ENCODE data around the gene DDI2.

DNA sequence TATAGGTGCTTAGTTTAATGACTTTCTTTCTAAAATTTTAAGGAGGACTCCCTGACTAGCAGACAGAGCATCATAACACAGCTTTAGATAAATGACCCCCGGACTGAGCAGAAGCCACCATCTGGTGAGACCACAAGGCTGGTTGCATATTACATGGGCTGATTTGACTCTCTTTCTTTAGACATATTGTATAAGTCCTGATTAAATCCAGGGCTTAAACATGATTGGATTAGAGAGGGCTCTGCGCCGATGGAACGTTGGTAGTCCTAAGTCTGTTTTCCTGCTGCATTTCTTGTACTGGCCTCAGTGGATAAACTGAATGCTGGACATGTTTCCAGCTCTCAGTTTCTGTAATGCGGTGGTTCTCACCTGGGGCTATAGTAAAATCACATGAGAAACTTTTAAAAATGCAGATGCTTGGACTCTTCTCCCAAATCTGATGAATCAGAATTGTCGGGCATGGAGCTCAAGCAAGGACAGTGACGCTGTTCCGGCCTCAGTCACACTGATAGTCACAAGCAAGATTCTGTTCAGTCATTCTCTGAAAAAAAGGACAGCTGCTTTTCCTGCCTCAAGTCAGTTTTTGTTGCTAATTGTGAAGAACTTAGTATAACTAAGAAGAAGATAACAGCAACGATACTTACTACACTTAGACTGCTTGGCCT lies 16.6 kb downstream of the DDI2 start:
- TF ChIP-seq CTCF (IDR thresholded peaks at IDR 0.05) (no peak), POLR2A (IDR thresholded peaks at IDR 0.05) (no peak)

All from body of pancreas (tissue), 4 donors.